ENCODE results near the gene MEGF6. TPM values are rescaled to one million over a fixed set of nuclear protein-coding genes. Genes with fewer than 3 reads are reported as not detected.

MEGF6 gene
- polyA plus RNA-seq, 1 donor (not counting 4 experiments of a cell fraction or from before 2014, with no cell fraction given): 0.24 TPM

- TF ChIP-seq EZH2 (IDR thresholded peaks at IDR 0.05; ENCODE audit: low read length): no peak
- Histone ChIP-seq H3K4me1 (ENCODE audit: control insufficient read depth, extremely low read depth, insufficient read depth, low read length) (no peaks in the 10 kb centered on the region), H3K4me3 (ENCODE audit: control insufficient read depth in 2 of 3, extremely low read depth in 1 of 3, insufficient read depth in 2 of 3, low read depth in 1 of 3, low read length in 3 of 3) (no peak overlapping the region), H3K9me1 (ENCODE audit: control insufficient read depth, extremely low read depth, insufficient read depth, low read length) (no peaks in the 10 kb centered on the region), H3K36me3 (ENCODE audit: control insufficient read depth in 2 of 2, extremely low read depth in 1 of 2, insufficient read depth in 2 of 2, low read length in 2 of 2) (no peaks in the 10 kb centered on the region), H3K79me2 (ENCODE audit: control insufficient read depth, insufficient read depth, low read length) (no peaks in the 10 kb centered on the region), H3K27ac (ENCODE audit: control insufficient read depth, insufficient read depth, low read length) (no peak overlapping the region), H2AFZ (ENCODE audit: control insufficient read depth, low read length) (no peak overlapping the region), H3K27me3 (ENCODE audit: control insufficient read depth, extremely low read depth, insufficient read depth, low read length) (no peaks in the 10 kb centered on the region), H3K4me2 (ENCODE audit: control insufficient read depth, extremely low read depth, insufficient read depth, low read depth, low read length) (no peak overlapping the region), H3K9ac (ENCODE audit: control insufficient read depth, extremely low read depth, insufficient read depth, low read length) (no peak overlapping the region), H3K9me3 (ENCODE audit: control insufficient read depth, low read depth, low read length) (peaks cover 4% of the 10 kb centered on the region), H4K20me1 (ENCODE audit: control insufficient read depth, extremely low read depth, insufficient read depth, low read length) (no peaks in the 10 kb centered on the region)
- FAIRE-seq (no peak), DNase-seq (ENCODE audit: low read depth, low spot score) (no peak)
- dilution Hi-C loops (cut with MboI; ENCODE audit: extremely low pct_ligation_motif_present, low sequenced_read_pairs): no loop called here
These were observed 31.1 kb downstream of the MEGF6 start for GRCh38 chr1:3580231-3580630.

- Histone ChIP-seq H3K9me1 (ENCODE audit: control insufficient read depth, extremely low read depth, insufficient read depth, low read length) (no peaks in the 10 kb centered on the region), H2AFZ (ENCODE audit: control insufficient read depth, low read length) (no peak overlapping the region), H3K4me3 (ENCODE audit: control insufficient read depth in 2 of 3, extremely low read depth in 1 of 3, insufficient read depth in 2 of 3, low read depth in 1 of 3, low read length in 3 of 3) (no peak overlapping the region), H3K4me1 (ENCODE audit: control insufficient read depth, extremely low read depth, insufficient read depth, low read length) (no peaks in the 10 kb centered on the region), H4K20me1 (ENCODE audit: control insufficient read depth, extremely low read depth, insufficient read depth, low read length) (no peaks in the 10 kb centered on the region), H3K4me2 (ENCODE audit: control insufficient read depth, extremely low read depth, insufficient read depth, low read depth, low read length) (no peak overlapping the region), H3K9me3 (ENCODE audit: control insufficient read depth, low read depth, low read length) (no peaks in the 10 kb centered on the region), H3K27ac (ENCODE audit: control insufficient read depth, insufficient read depth, low read length) (no peak overlapping the region), H3K27me3 (ENCODE audit: control insufficient read depth, extremely low read depth, insufficient read depth, low read length) (no peaks in the 10 kb centered on the region), H3K36me3 (ENCODE audit: control insufficient read depth in 2 of 2, extremely low read depth in 1 of 2, insufficient read depth in 2 of 2, low read length in 2 of 2) (no peaks in the 10 kb centered on the region), H3K9ac (ENCODE audit: control insufficient read depth, extremely low read depth, insufficient read depth, low read length) (no peak overlapping the region), H3K79me2 (ENCODE audit: control insufficient read depth, insufficient read depth, low read length) (no peaks in the 10 kb centered on the region)
- dilution Hi-C loops (cut with MboI; ENCODE audit: extremely low pct_ligation_motif_present, low sequenced_read_pairs): no loop called here
- no peak for TF ChIP-seq CTCF (optimal IDR thresholded peaks at IDR 0.05 in 1 of 3, IDR thresholded peaks at IDR 0.05 in 1 of 3, conservative IDR thresholded peaks at IDR 0.05 in 1 of 3; ENCODE audit: extremely low read depth in 1 of 3, insufficient read depth in 2 of 3, low read length in 3 of 3)
- DNase-seq (ENCODE audit: low read depth, low spot score) (no peak), FAIRE-seq (no peak)
These were observed 31.7 kb downstream of the MEGF6 start for GRCh38 chr1:3579626-3580025.

- TF ChIP-seq EZH2 (IDR thresholded peaks at IDR 0.05; ENCODE audit: low read length) (no peak), CTCF (optimal IDR thresholded peaks at IDR 0.05 in 1 of 3, IDR thresholded peaks at IDR 0.05 in 1 of 3, conservative IDR thresholded peaks at IDR 0.05 in 1 of 3; ENCODE audit: extremely low read depth in 1 of 3, insufficient read depth in 2 of 3, low read length in 3 of 3) (no peak)
- Histone ChIP-seq H3K27ac (ENCODE audit: control insufficient read depth, insufficient read depth, low read length) (no peak overlapping the region), H3K27me3 (ENCODE audit: control insufficient read depth, extremely low read depth, insufficient read depth, low read length) (no peaks in the 10 kb centered on the region), H4K20me1 (ENCODE audit: control insufficient read depth, extremely low read depth, insufficient read depth, low read length) (no peaks in the 10 kb centered on the region), H2AFZ (ENCODE audit: control insufficient read depth, low read length) (no peak overlapping the region), H3K4me2 (ENCODE audit: control insufficient read depth, extremely low read depth, insufficient read depth, low read depth, low read length) (no peak overlapping the region), H3K9me3 (ENCODE audit: control insufficient read depth, low read depth, low read length) (no peaks in the 10 kb centered on the region), H3K9me1 (ENCODE audit: control insufficient read depth, extremely low read depth, insufficient read depth, low read length) (no peaks in the 10 kb centered on the region), H3K9ac (ENCODE audit: control insufficient read depth, extremely low read depth, insufficient read depth, low read length) (no peak overlapping the region), H3K36me3 (ENCODE audit: control insufficient read depth in 2 of 2, extremely low read depth in 1 of 2, insufficient read depth in 2 of 2, low read length in 2 of 2) (no peaks in the 10 kb centered on the region), H3K79me2 (ENCODE audit: control insufficient read depth, insufficient read depth, low read length) (no peaks in the 10 kb centered on the region), H3K4me1 (ENCODE audit: control insufficient read depth, extremely low read depth, insufficient read depth, low read length) (no peaks in the 10 kb centered on the region), H3K4me3 (ENCODE audit: control insufficient read depth in 2 of 3, extremely low read depth in 1 of 3, insufficient read depth in 2 of 3, low read depth in 1 of 3, low read length in 3 of 3) (no peak overlapping the region)
- dilution Hi-C loops (cut with MboI; ENCODE audit: extremely low pct_ligation_motif_present, low sequenced_read_pairs): no loop called here
- FAIRE-seq: no peak
- no peak for DNase-seq (ENCODE audit: low read depth, low spot score)
These were observed 32.4 kb downstream of the MEGF6 start for GRCh38 chr1:3578906-3579305.
